ENCODE results near the gene TEX52.

Gene TEX52

DNA sequence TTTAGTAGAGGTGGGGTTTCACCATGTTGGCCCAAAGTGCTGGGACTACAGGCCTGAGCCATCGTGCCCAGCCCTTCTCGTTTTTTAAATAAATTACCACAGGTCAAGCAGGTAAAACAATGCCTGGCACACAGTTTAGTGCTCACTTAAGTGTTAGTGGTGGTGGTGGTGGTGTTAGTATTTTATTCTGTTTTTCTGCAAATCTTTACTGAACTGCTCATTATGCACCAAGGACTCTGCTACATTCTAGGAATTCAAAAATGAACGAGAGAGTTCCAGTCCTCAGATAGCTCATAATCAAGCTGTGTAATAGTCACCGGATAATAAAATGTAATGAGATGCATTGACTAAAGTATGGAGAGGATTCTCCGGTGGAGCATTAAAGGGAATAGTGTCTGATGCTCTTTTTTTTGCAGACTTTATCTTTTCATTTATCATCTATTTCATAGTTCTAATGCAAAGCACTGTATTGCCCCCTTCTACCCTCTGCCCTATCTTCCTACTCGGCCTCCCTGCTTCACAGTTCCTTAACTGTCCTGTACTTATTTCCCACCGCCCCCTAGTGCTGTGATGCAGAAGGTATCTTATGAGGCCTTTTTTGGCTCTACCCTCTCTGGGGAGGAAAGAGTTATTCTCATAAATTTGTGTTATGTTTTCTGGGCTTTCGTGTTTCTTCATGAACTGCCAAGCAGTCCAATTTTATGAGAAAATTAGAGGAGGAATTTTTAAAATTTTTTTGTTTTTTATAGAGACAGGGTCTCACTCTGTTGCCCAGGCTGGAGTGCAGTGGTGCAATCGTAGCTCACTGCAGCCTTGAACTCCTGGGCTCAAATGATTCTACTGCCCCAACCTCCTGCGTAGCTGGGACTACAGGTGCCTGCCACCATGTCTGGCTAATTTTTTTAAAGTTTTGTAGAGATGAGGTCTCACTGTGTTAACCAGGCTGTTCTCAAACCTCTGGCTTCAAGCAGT is 43.3 kb downstream of the TEX52 start:
- H3K4me3 ChIP-seq (replicated peaks; ENCODE audit: low read depth, low read length), result peak overlapping the region; percentile 80
- H3K36me3 ChIP-seq (ENCODE audit: control insufficient read depth, insufficient read depth, low read length), result peaks cover 10% of the 10 kb centered on the region
- peak; percentile 78 for TF ChIP-seq CTCF (IDR thresholded peaks at IDR 0.05; ENCODE audit: insufficient read depth, low read length, poor library complexity, severe bottlenecking)
- H3K27me3 ChIP-seq (replicated peaks; ENCODE audit: control insufficient read depth, insufficient read depth, low read length), result no peaks in the 10 kb centered on the region
- no peak for DNase-seq (ENCODE audit: extremely low read depth, insufficient read length)

- H3K4me3 ChIP-seq (replicated peaks; ENCODE audit: low read depth, low read length), result peak within 1 kb of the TSS; percentile 80
- H3K36me3 ChIP-seq (ENCODE audit: control insufficient read depth, insufficient read depth, low read length), result peaks cover 3% of the 10 kb centered on the region
- peak; percentile 98 for DNase-seq (ENCODE audit: extremely low read depth, insufficient read length)
- no peaks in the 10 kb centered on the region for H3K27me3 ChIP-seq (replicated peaks; ENCODE audit: control insufficient read depth, insufficient read depth, low read length)
- no peak for TF ChIP-seq CTCF (IDR thresholded peaks at IDR 0.05; ENCODE audit: insufficient read depth, low read length, poor library complexity, severe bottlenecking)
Measured at GRCh38 chr12:2812290-2813213, 44.3 kb downstream of the TEX52 start, which contains the start of gene ITFG2. Gene ITFG2, plus strand, starts transcription at chr12:2812668. Its CDS starts 93 bp downstream, at chr12:2812761.

- Histone ChIP-seq H3K4me3 (replicated peaks; ENCODE audit: low read depth, low read length) (peak overlapping the region; percentile 80), H3K27me3 (replicated peaks; ENCODE audit: control insufficient read depth, insufficient read depth, low read length) (no peaks in the 10 kb centered on the region), H3K36me3 (ENCODE audit: control insufficient read depth, insufficient read depth, low read length) (peaks cover 3% of the 10 kb centered on the region)
- DNase-seq (ENCODE audit: extremely low read depth, insufficient read length), result no peak
- no peak for TF ChIP-seq CTCF (IDR thresholded peaks at IDR 0.05; ENCODE audit: insufficient read depth, low read length, poor library complexity, severe bottlenecking)
Measured at GRCh38 chr12:2811801-2812200, 45.0 kb downstream of the TEX52 start.

- Histone ChIP-seq H3K27me3 (replicated peaks; ENCODE audit: control insufficient read depth, insufficient read depth, low read length) (no peaks in the 10 kb centered on the region), H3K36me3 (ENCODE audit: control insufficient read depth, insufficient read depth, low read length) (peaks cover 6% of the 10 kb centered on the region), H3K4me3 (replicated peaks; ENCODE audit: low read depth, low read length) (no peak overlapping the region)
- DNase-seq (ENCODE audit: extremely low read depth, insufficient read length), result no peak
- no peak for TF ChIP-seq CTCF (IDR thresholded peaks at IDR 0.05; ENCODE audit: insufficient read depth, low read length, poor library complexity, severe bottlenecking)
Measured at GRCh38 chr12:2806700-2807099, 50.1 kb downstream of the TEX52 start.

DNA sequence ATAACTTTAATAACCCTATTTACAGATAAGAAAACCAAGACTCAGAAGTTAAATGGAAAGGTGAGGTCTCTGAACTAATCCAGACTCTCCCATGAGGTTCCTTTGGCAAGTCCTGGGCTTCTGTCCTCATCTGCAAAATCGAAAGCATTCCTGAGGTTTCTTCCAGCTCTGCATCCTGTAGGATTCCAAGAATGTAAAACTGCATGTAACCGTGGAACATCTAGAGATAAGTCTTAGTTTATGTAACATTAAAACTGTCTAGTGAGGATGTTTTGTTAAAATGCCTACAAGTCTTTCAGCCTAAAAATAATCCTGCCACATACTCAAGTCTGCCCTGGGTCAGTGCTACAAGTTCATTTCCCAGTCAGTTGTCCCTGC is 51.7 kb downstream of the TEX52 start:
- DNase-seq (ENCODE audit: extremely low read depth, insufficient read length), result no peak
- Histone ChIP-seq H3K4me3 (replicated peaks; ENCODE audit: low read depth, low read length) (no peak overlapping the region), H3K27me3 (replicated peaks; ENCODE audit: control insufficient read depth, insufficient read depth, low read length) (no peaks in the 10 kb centered on the region), H3K36me3 (ENCODE audit: control insufficient read depth, insufficient read depth, low read length) (peaks cover 12% of the 10 kb centered on the region)
- no peak for TF ChIP-seq CTCF (IDR thresholded peaks at IDR 0.05; ENCODE audit: insufficient read depth, low read length, poor library complexity, severe bottlenecking)

Measured in GM06990 (cell line).